Glomerular endothelial cell (primary cell): ENCODE results near the gene KCNK13. TPM values are rescaled to one million over a fixed set of nuclear protein-coding genes. Genes with fewer than 3 reads are reported as not detected.

Experiments
- DNase-seq: peaks from one replicate; pipeline ENCODE4 v3.0.0-alpha.2; 2011; ENCODE audit warnings: low read depth, low spot score; ENCODE audit errors: extremely low read depth
- total RNA-seq: library from RNA; depleted of rRNA; stranded (reverse); fragments of >200 nt; gene quantifications from 2 replicates; pipeline ENCODE4 v1.2.3, GENCODE V29; 2015

Gene KCNK13
- total RNA-seq, 1 donor from 2014 or later: not detected

- DNase-seq: no peak
Observed at GRCh38 chr14:90126260-90126659, 64.5 kb downstream of the KCNK13 start.

GRCh38 chr14:90132821-90133570 lies 71.2 kb downstream of the KCNK13 start:
- DNase-seq: no peak

- DNase-seq: no peak
Observed at GRCh38 chr14:90136904-90137303, 75.1 kb downstream of the KCNK13 start.

GRCh38 chr14:90137807-90138206 lies 76.0 kb downstream of the KCNK13 start:
- no peak for DNase-seq

GRCh38 chr14:90139199-90139598 lies 77.4 kb downstream of the KCNK13 start:
- no peak for DNase-seq

GRCh38 chr14:90140298-90140955 lies 78.6 kb downstream of the KCNK13 start:
- no peak for DNase-seq

GRCh38 chr14:90140956-90141316 lies 79.1 kb downstream of the KCNK13 start:
- no peak for DNase-seq

- DNase-seq: no peak
Observed at GRCh38 chr14:90153429-90153828, 91.6 kb downstream of the KCNK13 start.

- DNase-seq: no peak
Observed at GRCh38 chr14:90154110-90154509, 92.3 kb downstream of the KCNK13 start.

- no peak for DNase-seq
Observed at GRCh38 chr14:90159146-90159545, 97.4 kb downstream of the KCNK13 start.

GRCh38 chr14:90159688-90160087 lies 97.9 kb downstream of the KCNK13 start:
- DNase-seq: no peak

- DNase-seq: no peak
Observed at GRCh38 chr14:90161129-90161528, 99.3 kb downstream of the KCNK13 start.

GRCh38 chr14:90168425-90169105 lies 106.8 kb downstream of the KCNK13 start:
- no peak for DNase-seq

- DNase-seq: no peak
Observed at GRCh38 chr14:90175631-90176030, 113.8 kb downstream of the KCNK13 start.

GRCh38 chr14:90177539-90178189 lies 115.9 kb downstream of the KCNK13 start:
- DNase-seq: no peak

GRCh38 chr14:90179357-90179756 lies 117.6 kb downstream of the KCNK13 start:
- no peak for DNase-seq

- no peak for DNase-seq
Observed at GRCh38 chr14:90179809-90180779, 118.3 kb downstream of the KCNK13 start.

- DNase-seq: no peak
Observed at GRCh38 chr14:90184094-90184493, 122.3 kb downstream of the KCNK13 start.

GRCh38 chr14:90184571-90185266 lies 122.9 kb downstream of the KCNK13 start:
- DNase-seq: no peak

GRCh38 chr14:90188588-90188987 lies 126.8 kb downstream of the KCNK13 start:
- DNase-seq: no peak
